DOHH2 (cell line): ENCODE data around the gene ELAPOR2.

Experiments
- CTCF ChIP-seq: fragments of 200-600 bp; sonication (generic); IDR thresholded peaks from one replicate; pipeline ENCODE4 v1.5.1; 2014; ENCODE audit warnings: antibody characterized with exemption, mild to moderate bottlenecking, low read depth, low read length; ENCODE audit not compliant: poor library complexity, severe bottlenecking
- EZH2phosphoT487 ChIP-seq: fragments of 200-600 bp; sonication (generic); IDR thresholded peaks from 2 replicates; pipeline ENCODE4 v1.6.1; 2017; ENCODE audit warnings: borderline replicate concordance, mild to moderate bottlenecking, antibody characterized with exemption, low read length, moderate library complexity, mixed read lengths

DNA sequence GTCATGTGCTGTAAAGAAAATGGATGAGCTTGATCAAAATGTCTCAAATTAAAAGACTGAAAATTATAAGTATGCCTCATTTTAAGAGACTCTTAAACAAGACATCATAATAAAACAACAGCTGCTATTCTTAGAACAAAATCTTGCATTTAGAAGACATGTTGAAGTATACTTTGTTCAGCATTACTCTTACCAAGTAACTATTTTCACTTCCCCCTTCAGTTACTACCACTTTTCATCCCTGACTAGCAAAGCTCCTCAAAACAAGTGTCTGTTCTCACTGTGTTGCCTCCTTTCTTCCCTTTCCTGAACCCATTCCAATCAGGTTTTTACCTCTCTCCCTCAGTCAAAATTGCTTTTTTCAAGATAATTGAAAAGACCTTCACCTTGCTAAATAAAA lies 31.6 kb downstream of the ELAPOR2 start:
- TF ChIP-seq CTCF (no peak), EZH2phosphoT487 (no peak)
